Vagina (tissue), 2 donors: ENCODE measurements around the gene PTPRD. TPM values are rescaled to one million over a fixed set of nuclear protein-coding genes. Genes with fewer than 3 reads are reported as not detected.

ENCODE experiments used
- DNase-seq, 2 donors: peaks; one replicate each; pipeline ENCODE4 v3.0.0-alpha.2; 2017; ENCODE audit errors: extremely low spot score in 2 of 2
- H3K27ac ChIP-seq: fragments of 200-600 bp; sonication (generic); one replicate; pipeline ENCODE4 v1.5.1; 2019
- H3K27me3 ChIP-seq: fragments of 200-600 bp; sonication (generic); one replicate; pipeline ENCODE4 v1.5.1; 2019
- H3K36me3 ChIP-seq, 2 donors: fragments of 200-600 bp; sonication (generic); one replicate each; pipeline ENCODE4 v1.5.1; 2017 to 2019
- H3K4me1 ChIP-seq: fragments of 200-600 bp; sonication (generic); one replicate; pipeline ENCODE4 v1.5.1; 2019
- H3K4me3 ChIP-seq, 2 donors: fragments of 200-600 bp; sonication (generic); 1 replicate in 1 of 2; 2 replicates in 1 of 2; pipeline ENCODE4 v1.5.1; 2016 to 2019
- H3K9me3 ChIP-seq: fragments of 200-600 bp; sonication (generic); one replicate; pipeline ENCODE4 v1.5.1; 2019
- POLR2A ChIP-seq, 2 donors: fragments of 450-650 bp; IDR thresholded peaks; one replicate each; pipeline ENCODE4 v1.6.1; 2017; ENCODE audit warnings: antibody characterized with exemption in 2 of 2, mild to moderate bottlenecking in 2 of 2, moderate library complexity in 2 of 2
- POLR2AphosphoS5 ChIP-seq, 2 donors: sonication (generic); formaldehyde crosslinking; IDR thresholded peaks; one replicate each; pipeline ENCODE4 v1.9.0; 2017; ENCODE audit warnings: antibody characterized with exemption in 2 of 2, mild to moderate bottlenecking in 2 of 2, low read depth in 1 of 2; ENCODE audit not compliant: insufficient read depth in 1 of 2
- intact Hi-C: fragments of 100-400 bp; cut with DNase I; formaldehyde crosslinking; loops from one replicate; pipeline ENCODE4 v1.15.1; 2023
- total RNA-seq: library from RNA; depleted of rRNA; stranded (reverse); fragments of >200 nt; gene quantifications from one replicate; pipeline ENCODE4 v1.2.3, GENCODE V29; 2016
- TF ChIP-seq, protein P1 (sequence below), 3 experiments: fragments of 450-650 bp in 2 of 3; fragments of 200-600 bp in 1 of 3; sonication (generic) in 1 of 3; IDR thresholded peaks; one replicate each; pipeline ENCODE4 v1.5.1; 2017 to 2019; ENCODE audit warnings: antibody characterized with exemption in 3 of 3, mild to moderate bottlenecking in 2 of 3, moderate library complexity in 2 of 3

PTPRD gene
- total RNA-seq, 1 donor from 2014 or later, result 10.3 TPM

DNA sequence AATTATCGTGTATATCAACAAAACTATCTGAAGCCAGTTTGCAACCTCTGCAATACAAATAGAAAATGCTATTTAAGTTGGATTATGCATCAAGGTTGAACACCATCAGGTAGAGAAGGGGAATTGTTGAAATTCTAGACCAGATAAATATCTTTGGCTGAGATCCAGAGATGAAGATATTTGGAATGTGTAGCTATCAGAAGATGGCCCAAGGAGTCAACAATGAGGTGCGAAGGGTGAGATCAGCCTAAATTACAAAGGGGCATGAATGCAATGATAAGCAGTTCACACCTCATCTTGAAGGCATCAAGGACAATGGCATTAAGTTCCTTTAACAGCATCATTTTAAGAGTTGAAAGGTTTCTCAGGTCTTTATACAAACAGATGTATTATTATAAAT lies 2241.1 kb downstream of the PTPRD start:
- no peak overlapping the region for H3K27ac ChIP-seq
- H3K36me3 ChIP-seq, result no peaks in the 10 kb centered on the region
- intact Hi-C loops, result no loop called here
- DNase-seq, result no peak
- no peak for TF ChIP-seq POLR2AphosphoS5 (IDR thresholded peaks at IDR 0.05; ENCODE audit: insufficient read depth in 1 of 2, low read depth in 1 of 2)
- TF ChIP-seq POLR2A (IDR thresholded peaks at IDR 0.05), result no peak
- TF ChIP-seq, protein P1, sequence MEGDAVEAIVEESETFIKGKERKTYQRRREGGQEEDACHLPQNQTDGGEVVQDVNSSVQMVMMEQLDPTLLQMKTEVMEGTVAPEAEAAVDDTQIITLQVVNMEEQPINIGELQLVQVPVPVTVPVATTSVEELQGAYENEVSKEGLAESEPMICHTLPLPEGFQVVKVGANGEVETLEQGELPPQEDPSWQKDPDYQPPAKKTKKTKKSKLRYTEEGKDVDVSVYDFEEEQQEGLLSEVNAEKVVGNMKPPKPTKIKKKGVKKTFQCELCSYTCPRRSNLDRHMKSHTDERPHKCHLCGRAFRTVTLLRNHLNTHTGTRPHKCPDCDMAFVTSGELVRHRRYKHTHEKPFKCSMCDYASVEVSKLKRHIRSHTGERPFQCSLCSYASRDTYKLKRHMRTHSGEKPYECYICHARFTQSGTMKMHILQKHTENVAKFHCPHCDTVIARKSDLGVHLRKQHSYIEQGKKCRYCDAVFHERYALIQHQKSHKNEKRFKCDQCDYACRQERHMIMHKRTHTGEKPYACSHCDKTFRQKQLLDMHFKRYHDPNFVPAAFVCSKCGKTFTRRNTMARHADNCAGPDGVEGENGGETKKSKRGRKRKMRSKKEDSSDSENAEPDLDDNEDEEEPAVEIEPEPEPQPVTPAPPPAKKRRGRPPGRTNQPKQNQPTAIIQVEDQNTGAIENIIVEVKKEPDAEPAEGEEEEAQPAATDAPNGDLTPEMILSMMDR (IDR thresholded peaks at IDR 0.05), result no peak
- H3K4me1 ChIP-seq, result no peaks in the 10 kb centered on the region
- no peaks in the 10 kb centered on the region for H3K27me3 ChIP-seq
- no peak overlapping the region for H3K4me3 ChIP-seq
- H3K9me3 ChIP-seq, result no peaks in the 10 kb centered on the region

DNA sequence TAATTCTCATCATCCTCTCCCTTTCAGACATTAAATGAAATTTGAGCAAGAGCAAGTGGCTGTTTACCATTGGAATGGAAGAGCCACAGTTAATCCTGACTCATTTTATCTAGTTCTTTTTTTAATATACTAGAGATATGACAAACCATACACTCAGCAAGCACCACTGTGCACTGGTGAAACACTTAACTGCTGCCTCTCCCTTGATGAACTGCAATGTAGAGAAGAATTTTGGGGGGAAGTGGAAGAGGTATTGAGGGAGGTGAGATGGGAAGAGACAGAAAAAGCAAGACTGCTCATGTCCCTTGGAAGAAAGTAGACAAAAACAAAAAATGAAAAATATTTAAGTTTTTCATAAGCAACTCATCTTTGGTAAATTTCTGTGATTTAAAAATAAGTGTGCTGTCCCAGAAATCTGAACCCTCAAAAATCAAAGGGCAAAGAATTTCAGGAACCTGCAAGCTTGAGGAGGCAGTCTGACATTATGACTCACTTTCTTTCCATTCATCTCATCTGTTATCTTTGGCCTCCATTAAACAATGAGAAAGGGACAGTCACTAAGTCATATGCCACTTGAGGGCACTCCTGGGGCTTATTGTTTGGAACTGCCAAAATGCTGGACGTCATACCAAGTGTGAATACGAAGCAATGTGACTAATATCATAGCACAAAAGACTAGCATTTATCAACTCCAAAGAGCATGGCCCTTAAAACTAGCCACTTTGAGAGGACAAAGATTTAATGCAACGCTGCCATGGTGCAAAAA lies 2246.5 kb downstream of the PTPRD start:
- no peak for DNase-seq
- intact Hi-C loops, result no loop called here

DNA sequence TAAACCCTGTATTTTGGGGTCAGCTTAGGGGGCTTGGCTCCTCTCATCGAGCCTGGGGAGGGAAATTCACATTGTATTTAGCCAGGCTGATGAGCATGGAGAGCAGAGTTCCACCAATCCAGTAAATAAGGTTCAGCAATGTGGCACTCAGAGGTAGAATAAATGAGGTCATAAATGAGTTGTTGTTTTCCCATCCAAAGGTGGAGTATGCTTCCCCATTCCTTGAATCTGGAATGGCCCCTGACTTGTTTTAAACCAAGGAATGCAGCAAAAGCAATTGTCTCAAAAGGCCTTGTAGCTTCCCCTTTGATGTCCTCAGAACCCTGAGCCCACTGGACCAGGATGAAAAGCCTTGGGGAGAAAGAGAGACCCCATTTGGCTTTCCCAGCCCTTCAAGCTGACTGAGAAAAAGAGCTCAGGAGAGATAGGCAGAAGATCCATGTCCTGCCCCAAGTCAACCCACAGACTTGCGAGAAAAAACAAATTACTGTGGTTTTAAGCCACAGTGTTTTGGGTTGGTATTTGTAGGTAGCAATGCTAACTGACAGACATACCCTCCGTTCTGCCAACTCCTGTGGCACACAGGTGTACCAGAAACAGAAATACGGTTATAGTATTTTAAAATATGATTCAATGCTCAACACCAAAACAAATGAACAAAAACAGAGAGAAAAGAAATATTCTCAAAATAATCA lies 2247.2 kb downstream of the PTPRD start:
- intact Hi-C loops, result no loop called here
- no peak for DNase-seq
- TF ChIP-seq, protein P1 (IDR thresholded peaks at IDR 0.05), result no peak
- no peak for TF ChIP-seq POLR2AphosphoS5 (IDR thresholded peaks at IDR 0.05; ENCODE audit: insufficient read depth in 1 of 2, low read depth in 1 of 2)
- no peak for TF ChIP-seq POLR2A (IDR thresholded peaks at IDR 0.05)
- Histone ChIP-seq H3K27me3 (no peaks in the 10 kb centered on the region), H3K36me3 (no peaks in the 10 kb centered on the region), H3K4me3 (no peak overlapping the region), H3K4me1 (no peaks in the 10 kb centered on the region), H3K27ac (no peak overlapping the region), H3K9me3 (no peaks in the 10 kb centered on the region)

More for the DNA sequence above, 2246.5 kb downstream of the PTPRD start:
- no peaks in the 10 kb centered on the region for H3K4me1 ChIP-seq
- H3K36me3 ChIP-seq, result no peaks in the 10 kb centered on the region
- H3K9me3 ChIP-seq, result no peaks in the 10 kb centered on the region
- TF ChIP-seq POLR2AphosphoS5 (IDR thresholded peaks at IDR 0.05; ENCODE audit: insufficient read depth in 1 of 2, low read depth in 1 of 2), result no peak
- H3K27ac ChIP-seq, result no peak overlapping the region
- no peaks in the 10 kb centered on the region for H3K27me3 ChIP-seq
- no peak overlapping the region for H3K4me3 ChIP-seq

DNA sequence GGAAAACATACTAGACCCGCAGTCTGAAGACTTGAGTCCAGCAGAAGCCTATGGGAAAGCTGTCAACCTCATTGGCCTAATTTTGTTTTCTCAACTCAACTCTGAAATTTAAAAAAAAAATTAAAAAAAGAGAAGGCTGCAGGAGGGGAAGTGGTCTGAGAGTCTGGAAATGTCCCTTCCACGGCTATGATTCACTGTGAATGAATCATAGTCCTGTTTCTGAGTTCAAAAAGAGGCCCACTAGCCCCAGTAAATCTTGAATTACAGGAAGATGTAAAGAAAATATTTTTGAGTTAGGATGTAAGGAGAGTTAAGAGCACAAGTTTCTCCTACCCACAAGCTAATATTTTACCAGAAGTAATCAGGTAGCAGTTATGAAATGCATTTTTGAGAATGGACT lies 2247.8 kb downstream of the PTPRD start:
- Histone ChIP-seq H3K27me3 (no peaks in the 10 kb centered on the region), H3K27ac (no peak overlapping the region), H3K4me3 (no peak overlapping the region), H3K36me3 (no peaks in the 10 kb centered on the region), H3K4me1 (no peaks in the 10 kb centered on the region), H3K9me3 (no peaks in the 10 kb centered on the region)
- no peak for TF ChIP-seq POLR2A (IDR thresholded peaks at IDR 0.05)
- TF ChIP-seq, protein P1 (IDR thresholded peaks at IDR 0.05), result no peak
- TF ChIP-seq POLR2AphosphoS5 (IDR thresholded peaks at IDR 0.05; ENCODE audit: insufficient read depth in 1 of 2, low read depth in 1 of 2), result no peak
- no peak for DNase-seq
- intact Hi-C loops, result no loop called here

DNA sequence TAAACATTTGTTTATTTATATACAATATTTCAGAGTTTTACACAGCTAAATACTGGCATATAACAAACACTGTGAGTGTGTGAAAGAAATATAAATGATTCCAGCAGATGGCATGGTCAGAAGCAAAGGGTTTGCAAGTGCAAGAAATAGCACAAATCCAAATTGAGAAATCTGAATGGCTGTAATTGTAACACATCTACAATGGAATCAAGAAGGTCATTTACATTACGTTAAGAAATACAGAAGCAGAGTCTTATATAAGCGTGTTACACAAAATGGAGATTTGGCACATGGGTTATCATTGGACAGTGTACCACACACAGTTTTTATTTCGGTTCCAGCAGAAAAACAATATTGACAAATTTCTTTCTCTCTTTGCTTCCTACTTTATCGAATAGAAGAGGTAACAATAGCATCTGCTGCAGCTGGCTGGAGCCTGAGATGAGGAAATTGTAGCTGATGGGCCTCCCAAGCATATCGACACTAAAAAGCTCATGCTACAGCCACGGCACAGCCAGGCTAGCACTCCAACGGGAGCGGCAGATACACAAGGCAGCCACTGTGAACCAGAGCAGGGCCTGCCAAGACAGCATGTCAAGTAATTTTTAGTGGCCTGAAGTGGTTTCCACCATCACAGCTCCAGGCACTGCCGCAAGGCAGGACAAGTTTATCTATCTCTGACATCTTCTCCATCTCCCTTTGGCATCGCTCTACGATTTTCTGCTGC lies 2248.6 kb downstream of the PTPRD start:
- no peak for DNase-seq
- TF ChIP-seq POLR2AphosphoS5 (IDR thresholded peaks at IDR 0.05; ENCODE audit: insufficient read depth in 1 of 2, low read depth in 1 of 2), result no peak
- Histone ChIP-seq H3K27me3 (no peaks in the 10 kb centered on the region), H3K4me3 (no peak overlapping the region), H3K36me3 (no peaks in the 10 kb centered on the region), H3K27ac (no peak overlapping the region), H3K4me1 (no peaks in the 10 kb centered on the region), H3K9me3 (no peaks in the 10 kb centered on the region)
- intact Hi-C loops, result no loop called here
